H1 (cell line): ENCODE results near the gene BAIAP2L2. TPM values are rescaled to one million over a fixed set of nuclear protein-coding genes. Genes with fewer than 3 reads are reported as not detected.

ENCODE experiments used
- CTCF ChIA-PET: fragments of 300-600 bp; sonication (Branson Sonifier 250); formaldehyde crosslinking; loops from one replicate; lab custom pipeline; 2021; ENCODE audit not compliant: partially characterized antibody; lab: Charles Lee
- POLR2A ChIA-PET: fragments of 300-600 bp; sonication (Branson Sonifier 250); formaldehyde crosslinking; loops from one replicate; lab custom pipeline; 2021; ENCODE audit warnings: inconsistent platforms; ENCODE audit not compliant: partially characterized antibody; lab: Charles Lee
- DNase-seq, 2 experiments: peaks; one replicate each; pipeline versions ENCODE4 v3.0.0 to v3.0.0-alpha.2; 2010 to 2022; ENCODE audit warnings: low spot score in 2 of 2, low read depth in 1 of 2, mixed read lengths in 1 of 2
- FAIRE-seq: peaks from 2 replicates; lab custom pipeline; 2011; peaks lifted over from hg19 to GRCh38; lab: Jason Lieb, UNC
- H2AFZ ChIP-seq: 2 replicates; pipeline ENCODE4 v1.8.1; 2012; ENCODE audit warnings: low read length, inconsistent platforms
- H2AK5ac ChIP-seq: 2 replicates; pipeline ENCODE4 v1.6.1; 2013; ENCODE audit warnings: low read depth, low read length
- H2BK120ac ChIP-seq: replicated peaks from 2 replicates; pipeline ENCODE3; 2013; ENCODE audit warnings: low read depth, low read length, inconsistent platforms
- H2BK12ac ChIP-seq: 2 replicates; pipeline ENCODE4 v1.6.1; 2013; ENCODE audit warnings: low read depth, low read length
- H2BK15ac ChIP-seq: 2 replicates; pipeline ENCODE4 v1.6.1; 2013; ENCODE audit warnings: low read length
- H2BK20ac ChIP-seq: 2 replicates; pipeline ENCODE4 v1.6.1; 2013; ENCODE audit warnings: low read length
- H2BK5ac ChIP-seq: 2 replicates; pipeline ENCODE4 v1.6.1; 2013; ENCODE audit warnings: low read depth, low read length
- H3K14ac ChIP-seq: 2 replicates; pipeline ENCODE4 v1.6.1; 2013; ENCODE audit warnings: inconsistent platforms; ENCODE audit not compliant: insufficient read length
- H3K18ac ChIP-seq: 2 replicates; pipeline ENCODE4 v1.6.1; 2013; ENCODE audit warnings: low read length; ENCODE audit errors: extremely low read depth
- H3K23ac ChIP-seq: 2 replicates; pipeline ENCODE4 v1.6.1; 2013; ENCODE audit warnings: inconsistent platforms; ENCODE audit not compliant: insufficient read length
- H3K23me2 ChIP-seq: 2 replicates; pipeline ENCODE4 v1.6.1; 2013; ENCODE audit warnings: low read depth, low read length
- H3K27ac ChIP-seq: 2 replicates; pipeline ENCODE4 v1.6.1; 2011; ENCODE audit warnings: low read depth, low read length, inconsistent platforms
- H3K27me3 ChIP-seq, 4 experiments: replicated peaks in 1 of 4; 1 replicate in 1 of 4; 2 replicates in 3 of 4; pipeline versions ENCODE4 v1.6.1 to v1.8.1; 2011 to 2013; ENCODE audit warnings: low read length in 3 of 4, mild to moderate bottlenecking in 3 of 4, inconsistent platforms in 2 of 4, mixed read lengths in 2 of 4, moderate library complexity in 1 of 4; ENCODE audit not compliant: control insufficient read depth in 3 of 4, insufficient read depth in 3 of 4; ENCODE audit errors: extremely low read depth in 1 of 4
- H3K36me3 ChIP-seq, 4 experiments: 2 replicates each; pipeline versions ENCODE4 v1.6.1 to v1.8.1; 2011 to 2013; ENCODE audit warnings: mild to moderate bottlenecking in 4 of 4, low read length in 3 of 4, moderate library complexity in 2 of 4, control low read depth in 1 of 4, inconsistent platforms in 1 of 4; ENCODE audit not compliant: insufficient read depth in 4 of 4, control insufficient read depth in 2 of 4
- H3K4ac ChIP-seq: replicated peaks from 2 replicates; pipeline ENCODE3; 2013; ENCODE audit warnings: low read length, low read depth, mixed read lengths, inconsistent platforms; ENCODE audit not compliant: insufficient read length
- H3K4me1 ChIP-seq, 4 experiments: replicated peaks in 1 of 4; 1 replicate in 1 of 4; 2 replicates in 3 of 4; pipeline versions ENCODE4 v1.6.1 to v1.8.1; 2011 to 2013; ENCODE audit warnings: low read length in 3 of 4, inconsistent platforms in 2 of 4, mixed read lengths in 1 of 4; ENCODE audit not compliant: insufficient read depth in 4 of 4, control insufficient read depth in 3 of 4
- H3K4me2 ChIP-seq, 2 experiments: 2 replicates each; pipeline versions ENCODE4 v1.6.1 to v1.8.1; 2011 to 2013; ENCODE audit warnings: low read depth in 2 of 2, low read length in 2 of 2, control low read depth in 1 of 2, inconsistent platforms in 1 of 2, mild to moderate bottlenecking in 1 of 2; ENCODE audit not compliant: insufficient read depth in 1 of 2
- H3K4me3 ChIP-seq, 4 experiments: fragments of 200-600, 300-600 bp in 1 of 4; sonication (generic), shearing (Covaris generic), sonication (Bioruptor Twin) in 1 of 4; 2 replicates each; pipeline versions ENCODE4 v1.5.1 to v1.8.1; 2011 to 2016; ENCODE audit warnings: low read length in 4 of 4, low read depth in 3 of 4, control low read depth in 2 of 4, inconsistent platforms in 2 of 4, mild to moderate bottlenecking in 2 of 4, mixed read lengths in 1 of 4, moderate library complexity in 1 of 4; ENCODE audit not compliant: insufficient read depth in 2 of 4; ENCODE audit errors: extremely low read depth in 1 of 4
- H3K56ac ChIP-seq: replicated peaks from 2 replicates; pipeline ENCODE3; 2013; ENCODE audit warnings: low read depth, mild to moderate bottlenecking, mixed read lengths, low read length, inconsistent platforms; ENCODE audit not compliant: insufficient read length
- H3K79me1 ChIP-seq: 2 replicates; pipeline ENCODE4 v1.6.1; 2013; ENCODE audit warnings: low read depth, low read length, control low read depth
- H3K79me2 ChIP-seq, 2 experiments: 2 replicates each; pipeline versions ENCODE4 v1.6.1 to v1.8.1; 2012 to 2013; ENCODE audit warnings: low read length in 2 of 2, mild to moderate bottlenecking in 2 of 2, inconsistent platforms in 1 of 2; ENCODE audit not compliant: insufficient read depth in 2 of 2, control insufficient read depth in 1 of 2
- H3K9ac ChIP-seq, 4 experiments: replicated peaks in 1 of 4; 1 replicate in 1 of 4; 2 replicates in 3 of 4; pipeline versions ENCODE4 v1.6.1 to v1.8.1; 2011 to 2013; ENCODE audit warnings: low read depth in 3 of 4, low read length in 3 of 4, control low read depth in 2 of 4, mild to moderate bottlenecking in 2 of 4, moderate library complexity in 2 of 4, inconsistent platforms in 1 of 4; ENCODE audit errors: extremely low read depth in 1 of 4
- H3K9me3 ChIP-seq, 2 experiments: 2 replicates each; pipeline versions ENCODE4 v1.6.1 to v1.8.1; 2012 to 2013; ENCODE audit warnings: mild to moderate bottlenecking in 2 of 2, moderate library complexity in 2 of 2, control low read depth in 1 of 2, inconsistent platforms in 1 of 2, low read depth in 1 of 2, low read length in 1 of 2, mixed read lengths in 1 of 2; ENCODE audit not compliant: insufficient read depth in 2 of 2
- H4K20me1 ChIP-seq, 2 experiments: replicated peaks in 1 of 2; 2 replicates each; pipeline versions ENCODE3 to v1.8.1; 2011 to 2013; ENCODE audit warnings: inconsistent platforms in 2 of 2, low read length in 2 of 2, mild to moderate bottlenecking in 1 of 2; ENCODE audit not compliant: insufficient read depth in 2 of 2, control insufficient read depth in 1 of 2
- H4K5ac ChIP-seq: 2 replicates; pipeline ENCODE4 v1.6.1; 2013; ENCODE audit warnings: low read length, low read depth, mixed read lengths, inconsistent platforms; ENCODE audit not compliant: insufficient read length
- H4K8ac ChIP-seq: 2 replicates; pipeline ENCODE4 v1.8.0; 2013; ENCODE audit warnings: mild to moderate bottlenecking, moderate library complexity, low read length, inconsistent platforms; ENCODE audit not compliant: insufficient read depth; ENCODE audit errors: extremely low read depth
- H4K91ac ChIP-seq: replicated peaks from 2 replicates; pipeline ENCODE3; 2013; ENCODE audit warnings: low read length, mixed read lengths, inconsistent platforms; ENCODE audit not compliant: insufficient read length
- CBX8 ChIP-seq: fragments of 300-800, 300-1000 bp; sonication (generic); IDR thresholded peaks from 2 replicates; pipeline ENCODE4 v1.7.1; 2016; ENCODE audit warnings: low read depth, low read length, borderline replicate concordance
- KDM4A ChIP-seq: IDR thresholded peaks from one replicate; pipeline ENCODE4 v1.7.1; 2012; ENCODE audit warnings: low read depth, mild to moderate bottlenecking, moderate library complexity, low read length, inconsistent platforms; ENCODE audit not compliant: severe bottlenecking
- NANOG ChIP-seq: IDR thresholded peaks from 2 replicates; pipeline ENCODE4 v1.6.1; 2011; ENCODE audit warnings: low read length, low read depth, mild to moderate bottlenecking, inconsistent platforms; ENCODE audit not compliant: insufficient read depth, poor library complexity, severe bottlenecking
- POLR2A ChIP-seq, 2 experiments: IDR thresholded peaks; 1 replicate in 1 of 2; 2 replicates in 1 of 2; pipeline ENCODE4 v1.6.1; 2011; ENCODE audit warnings: low read depth in 2 of 2, low read length in 2 of 2, mild to moderate bottlenecking in 2 of 2; ENCODE audit errors: control extremely low read depth in 1 of 2
- POLR2AphosphoS5 ChIP-seq: IDR thresholded peaks from 2 replicates; pipeline ENCODE4 v1.6.1; 2011; ENCODE audit warnings: low read depth, low read length
- SP4 ChIP-seq: IDR thresholded peaks from 2 replicates; pipeline ENCODE4 v1.6.1; 2012; ENCODE audit warnings: low read length, inconsistent platforms
- SRF ChIP-seq: IDR thresholded peaks from 2 replicates; pipeline ENCODE4 v1.6.1; 2011; ENCODE audit warnings: mild to moderate bottlenecking, low read depth, low read length, moderate library complexity
- USF2 ChIP-seq: IDR thresholded peaks from 2 replicates; pipeline ENCODE4 v1.6.1; 2011; ENCODE audit warnings: low read length, improper control_type of control experiment
- WGBS, 2 experiments: shearing (Covaris generic) in 1 of 2; methylation state at CpG; one replicate each; pipeline versions ENCODE4 v1.1.6 to v1.1.7; 2013 to 2015; ENCODE audit warnings: low lambda C conversion rate in 2 of 2, mixed read lengths in 2 of 2, inconsistent platforms in 1 of 2, low coverage in 1 of 2, missing lambda C conversion rate in 1 of 2; ENCODE audit not compliant: insufficient replicate concordance in 2 of 2, insufficient coverage in 1 of 2, insufficient read length in 1 of 2; ENCODE audit errors: extremely low coverage in 1 of 2, missing lambda C conversion rate in 1 of 2; 5-methylcytosine and 5-hydroxymethylcytosine counted together
- polyA plus RNA-seq, 7 experiments: library from polyadenylated mRNA; depleted of rRNA in 3 of 7; stranded (reverse) in 5 of 7; unstranded in 2 of 7; fragments of >200 nt in 5 of 7; fragments of 200-250 nt in 2 of 7; gene quantifications; 1 replicate in 5 of 7; 2 replicates in 1 of 7; 4 replicates in 1 of 7; pipeline versions ENCODE4 v1.2.1 to v1.2.3, GENCODE V29; 2011 to 2013; ENCODE audit warnings: missing spikeins in 2 of 7, mixed read lengths in 2 of 7
- total RNA-seq: library from RNA; stranded (reverse); fragmentation: NEBNext Ultra II Directional; extraction: Animal tissue kit (Norgen Biotek cat#: 25700); gene quantifications from 2 replicates; pipeline ENCODE4 v1.2.1, GENCODE V29; 2021

Gene BAIAP2L2
- total and polyA plus RNA-seq, 2 of the 8 experiments (the other 6 are each of a cell fraction or from before 2014, with no cell fraction given): 5.4 to 10.0 TPM

DNA sequence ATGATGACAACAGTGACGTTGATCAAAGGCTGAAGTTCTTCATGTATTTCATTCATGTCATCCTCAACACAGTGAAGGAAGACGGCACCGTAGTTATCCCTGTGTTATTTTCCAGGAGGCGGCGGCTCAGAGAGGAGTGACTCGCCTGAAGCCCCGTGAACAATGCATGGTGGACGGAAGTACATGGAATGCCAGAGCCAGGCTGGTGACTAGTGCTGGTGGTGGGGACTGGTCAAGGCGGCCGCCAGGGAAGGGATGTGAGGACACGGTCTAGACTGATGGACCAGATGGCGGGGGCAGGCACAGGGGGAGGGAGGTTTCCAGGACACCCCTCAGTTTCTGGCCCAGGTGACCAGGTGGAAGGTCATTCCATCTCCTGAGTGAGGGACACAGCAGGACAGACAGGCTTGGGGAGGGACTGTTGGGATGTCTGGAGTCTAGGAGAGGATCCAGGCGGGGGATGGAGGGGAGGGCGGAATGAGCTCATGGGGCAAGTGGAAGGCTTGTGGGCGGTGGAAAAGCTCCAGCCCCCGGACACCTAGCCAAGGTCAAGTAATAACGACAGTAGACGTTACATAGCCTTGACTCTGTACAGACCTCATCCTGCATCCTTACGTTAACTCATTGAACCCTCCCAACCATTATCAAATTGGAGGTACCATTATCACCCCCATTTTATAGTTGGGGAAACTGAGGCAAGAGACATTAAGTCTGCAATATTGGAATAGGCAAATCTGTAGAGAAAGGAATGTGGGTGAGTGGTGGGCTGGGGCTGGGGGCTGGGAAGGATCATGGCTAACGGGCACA lies 69.3 kb downstream of the BAIAP2L2 start:
- ChIA-PET POLR2A (interaction anchor here (1.7 kb wide), 1 partner anchor 11 kb away, joined by 4 read pairs; no protein-coding TSS in a partner anchor), CTCF (interaction anchor here (0.7 to 2.0 kb wide), 4 partner anchors 11 to 58 kb away, joined by 3 to 8 read pairs (median 4); no protein-coding TSS in a partner anchor)
- Histone ChIP-seq H2AK5ac (no peak overlapping the region), H3K4ac (no peak overlapping the region), H4K5ac (no peak overlapping the region), H3K18ac (no peak overlapping the region), H2BK5ac (no peak overlapping the region), H4K8ac (no peak overlapping the region), H3K27me3 (no peaks in the 10 kb centered on the region), H3K36me3 (no peaks in the 10 kb centered on the region), H3K79me2 (no peaks in the 10 kb centered on the region), H3K4me3 (no peak overlapping the region), H2BK15ac (no peak overlapping the region), H3K56ac (no peak overlapping the region), H3K4me2 (no peak overlapping the region), H3K4me1 (no peaks in the 10 kb centered on the region; a peak in 1 of 7 replicates), H4K91ac (no peak overlapping the region), H3K23ac (no peak overlapping the region), H3K23me2 (no peaks in the 10 kb centered on the region), H2BK12ac (no peak overlapping the region), H2BK120ac (no peak overlapping the region), H4K20me1 (no peaks in the 10 kb centered on the region), H3K27ac (no peak overlapping the region), H3K14ac (no peak overlapping the region), H2AFZ (no peak overlapping the region), H3K9me3 (no peaks in the 10 kb centered on the region), H3K79me1 (no peaks in the 10 kb centered on the region), H3K9ac (no peak overlapping the region), H2BK20ac (no peak overlapping the region)
- WGBS, 2 experiments: 90% methylated on average over 18 of the region's 20 CpGs; no CpG with 5 or more reads in 1 of the 2 experiments
- no peak for DNase-seq
- no peak for TF ChIP-seq KDM4A
- TF ChIP-seq USF2: no peak
- no peak for TF ChIP-seq NANOG
- no peak for TF ChIP-seq SRF
- no peak for TF ChIP-seq POLR2AphosphoS5
- TF ChIP-seq CBX8: no peak
- TF ChIP-seq SP4: no peak
- no peak for TF ChIP-seq POLR2A (IDR thresholded peaks at IDR 0.05; ENCODE audit: control extremely low read depth in 1 of 2, low read depth in 2 of 2, low read length in 2 of 2)
- FAIRE-seq: no peak
